ENCODE data around the gene MTMR3.

Gene MTMR3

GRCh38 chr22:29871684-29872083 lies 11.3 kb upstream of the MTMR3 start:
- DNase-seq, result no peak

DNA sequence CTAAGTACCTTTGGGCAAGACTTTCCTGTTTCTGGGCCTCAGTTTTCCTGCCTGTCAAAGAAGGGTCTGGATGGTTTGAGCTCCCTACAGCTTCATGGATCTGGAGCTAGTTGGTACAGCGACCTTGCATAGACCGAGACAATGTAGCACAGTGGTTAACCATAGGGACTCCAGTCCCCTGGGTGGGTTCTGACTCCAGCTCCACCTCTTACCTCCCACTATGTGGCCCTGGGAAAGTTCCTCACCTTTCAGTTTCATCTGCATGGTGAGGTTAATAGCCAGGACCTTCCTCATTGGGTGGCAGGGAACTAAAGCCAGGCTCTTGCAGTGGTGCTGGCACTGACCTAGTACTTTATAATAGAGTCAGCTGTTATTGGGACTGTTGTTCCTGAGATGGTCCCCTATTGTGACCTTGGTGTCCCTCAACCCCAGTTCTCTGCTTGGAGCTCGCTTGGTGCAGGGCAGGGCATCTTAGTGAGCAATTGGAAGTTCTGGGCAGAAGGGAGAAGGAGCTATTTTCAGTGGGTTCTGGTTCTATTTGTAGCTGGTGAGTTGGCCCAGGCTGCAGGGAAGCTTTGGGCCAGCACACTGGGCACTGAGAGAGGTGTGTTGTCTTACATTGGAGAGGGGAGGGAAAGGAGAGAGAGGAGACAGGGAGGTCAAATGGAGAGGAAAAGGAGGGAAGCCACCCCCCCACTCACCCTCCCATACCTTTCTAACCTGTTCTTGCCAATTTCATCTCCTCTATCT lies 10.7 kb upstream of the MTMR3 start:
- no peak for DNase-seq

DNA sequence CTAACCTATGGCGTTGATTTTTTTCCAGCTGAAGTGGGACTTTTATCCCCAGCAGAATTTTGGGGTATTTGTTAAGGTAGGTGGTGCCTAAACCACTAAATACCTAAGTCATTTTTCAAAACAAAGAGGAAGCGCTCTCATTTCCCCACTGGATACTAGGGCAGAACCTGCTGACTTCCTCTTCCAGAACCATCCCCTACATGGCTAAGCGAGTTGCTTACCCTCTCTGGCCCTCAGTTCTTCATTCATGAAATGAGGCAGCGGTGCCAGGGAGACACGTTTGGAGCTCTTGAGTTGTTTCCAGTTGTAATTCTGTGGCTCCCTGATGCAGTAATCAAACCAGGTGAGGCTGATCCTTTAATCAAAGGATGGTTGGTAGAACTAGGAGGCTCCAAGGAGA lies 10.0 kb upstream of the MTMR3 start:
- no peak for DNase-seq

DNA sequence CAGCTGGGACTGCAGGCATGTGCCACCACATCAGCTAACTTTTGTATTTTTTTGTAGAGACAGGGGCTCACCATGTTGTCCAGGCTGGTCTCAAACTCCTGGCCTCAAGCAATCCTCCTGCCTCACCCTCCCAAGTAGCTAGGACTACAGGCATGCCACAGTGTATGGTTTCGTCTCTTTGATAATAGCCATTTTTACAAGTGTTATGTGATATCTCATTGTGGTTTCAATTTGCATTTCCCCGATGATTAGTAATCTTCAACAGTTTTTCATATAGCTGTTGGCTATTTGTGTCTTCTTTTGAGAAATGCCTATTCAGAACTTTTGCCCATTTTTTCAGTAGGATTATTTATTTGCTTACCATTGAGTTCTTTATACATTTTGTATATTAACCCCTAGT lies 9.0 kb upstream of the MTMR3 start:
- DNase-seq, result no peak

- DNase-seq, result no peak
Observed at GRCh38 chr22:29877620-29878019, 5.4 kb upstream of the MTMR3 start.

GRCh38 chr22:29879753-29880152 lies 3.2 kb upstream of the MTMR3 start:
- peak in 1 of 2 experiments; percentile 8 for DNase-seq

GRCh38 chr22:29882716-29883044 lies 294 bp upstream of the MTMR3 start:
- DNase-seq, result no peak

DNA sequence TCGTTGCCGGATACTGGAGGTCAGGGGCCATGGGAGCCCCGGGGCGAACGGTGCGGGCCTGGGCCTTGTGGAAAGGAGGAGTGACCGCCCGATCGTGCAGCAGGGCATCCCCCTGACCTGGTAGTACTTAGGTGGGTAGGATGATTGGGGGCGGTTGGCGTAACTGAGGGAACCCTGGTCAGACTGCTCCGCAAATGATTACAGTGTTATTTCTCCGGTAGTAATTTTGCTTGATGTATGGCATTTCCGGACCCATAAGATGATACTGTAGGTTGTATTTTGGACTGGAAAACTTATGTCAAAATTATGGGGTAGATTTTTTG lies 762 bp downstream of the MTMR3 start:
- DNase-seq, result no peak

DNA sequence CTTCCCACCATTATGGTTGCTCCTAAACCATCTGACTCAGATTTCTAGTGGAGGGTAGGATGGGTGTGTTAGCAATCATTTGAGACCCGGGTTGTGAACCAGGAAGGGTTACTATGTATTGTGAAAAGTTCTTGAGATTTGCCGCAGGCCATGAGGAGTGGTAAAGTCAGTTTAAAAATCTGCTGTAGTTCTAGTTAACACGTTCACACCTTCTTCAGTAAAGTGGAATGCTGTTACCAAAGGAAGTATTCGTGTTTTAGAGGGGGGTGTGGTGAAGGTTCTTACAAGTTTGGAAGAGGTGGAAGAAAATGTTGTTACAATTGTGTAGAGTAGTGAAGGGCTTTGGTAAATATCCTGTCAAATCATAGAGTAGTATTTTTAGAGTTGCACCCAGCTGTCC lies 2.6 kb downstream of the MTMR3 start:
- no peak for DNase-seq

DNA sequence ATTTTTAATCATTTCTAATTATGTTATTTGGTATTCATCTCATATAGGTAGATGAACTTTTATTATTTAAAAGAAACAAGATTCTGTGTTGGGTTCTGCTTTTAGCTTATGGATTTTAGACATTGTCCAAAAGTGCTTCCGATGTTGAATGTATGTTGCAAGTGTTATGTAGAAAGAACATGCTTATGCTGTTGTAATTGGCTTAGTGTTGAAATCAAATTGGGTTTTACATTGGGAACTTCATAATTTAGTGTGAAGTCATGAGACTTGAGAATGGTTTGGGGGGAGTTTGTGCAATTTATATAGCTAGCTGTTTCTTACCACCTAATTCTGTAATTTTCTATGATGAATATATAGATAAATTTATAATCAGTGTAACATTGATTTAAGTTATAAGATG lies 3.6 kb downstream of the MTMR3 start:
- DNase-seq, result no peak

- DNase-seq, result no peak
Observed at GRCh38 chr22:29887358-29887757, 4.4 kb downstream of the MTMR3 start.

GRCh38 chr22:29890760-29891159 lies 7.8 kb downstream of the MTMR3 start:
- DNase-seq, result no peak

- DNase-seq, result no peak
Observed at GRCh38 chr22:29892315-29893156, 9.6 kb downstream of the MTMR3 start.

- DNase-seq, result no peak
Observed at GRCh38 chr22:29901354-29901753, 18.4 kb downstream of the MTMR3 start.

- DNase-seq, result no peak
Observed at GRCh38 chr22:29903371-29903770, 20.4 kb downstream of the MTMR3 start.

GRCh38 chr22:29904020-29904419 lies 21.0 kb downstream of the MTMR3 start:
- DNase-seq, result no peak

DNA sequence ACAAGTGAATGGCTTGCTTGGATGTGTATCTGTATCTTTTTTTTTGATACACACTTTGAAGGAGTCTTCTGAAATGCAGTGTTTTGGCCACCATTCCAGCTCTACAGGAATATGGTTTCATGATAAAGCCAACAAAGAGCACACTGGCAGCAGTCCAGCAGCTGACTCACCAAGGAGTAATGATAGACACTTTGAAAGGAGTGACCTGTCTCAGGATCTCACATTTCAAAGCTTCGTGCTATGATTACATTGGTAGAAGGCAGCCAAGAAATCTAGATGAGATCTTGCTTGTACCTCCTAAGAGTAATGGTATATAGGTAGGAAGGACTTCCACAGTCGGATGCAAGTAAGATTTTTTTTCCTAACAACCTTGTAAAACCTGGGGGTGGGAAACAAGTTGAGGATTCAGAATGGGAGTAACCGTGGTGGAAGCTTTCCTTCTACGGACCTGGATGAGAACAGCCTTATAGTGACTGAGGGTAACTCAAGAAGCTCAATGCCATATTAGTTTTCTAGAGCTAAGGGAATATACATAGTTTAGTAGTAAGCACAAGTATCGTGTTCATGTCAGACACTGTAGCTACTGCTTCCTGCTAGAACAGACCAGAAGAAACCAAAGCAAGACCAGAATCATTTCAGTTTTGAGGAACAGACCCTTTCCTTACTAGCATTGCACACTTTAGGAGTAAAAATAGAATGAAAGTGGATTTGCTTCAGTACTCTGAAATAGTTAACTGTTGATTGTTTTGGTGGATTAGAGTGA lies 25.0 kb downstream of the MTMR3 start:
- peak; percentile 60 to 88 for DNase-seq

DNA sequence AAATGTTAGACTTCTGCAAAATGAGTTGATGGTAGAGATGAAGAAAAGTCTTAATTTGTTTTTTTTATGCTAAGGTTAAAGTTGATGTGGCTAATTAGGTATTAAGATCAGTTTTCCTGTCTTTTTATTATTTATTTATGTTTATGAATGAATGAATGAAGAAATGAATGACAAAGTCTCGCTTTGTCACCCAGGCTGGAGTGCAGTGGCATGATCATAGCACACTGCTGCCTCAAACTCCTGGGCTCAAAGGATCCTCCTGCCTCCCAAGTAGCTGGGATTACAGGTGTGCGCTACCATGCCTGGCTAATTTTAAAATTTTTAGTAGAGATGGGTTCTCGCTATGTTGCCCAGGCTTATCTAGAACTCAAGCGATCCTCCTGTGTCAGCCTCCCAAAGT lies 29.2 kb downstream of the MTMR3 start:
- no peak for DNase-seq

- no peak for DNase-seq
Observed at GRCh38 chr22:29912605-29913398, 29.8 kb downstream of the MTMR3 start.

- DNase-seq, result peak in 1 of 2 experiments; percentile 1
Observed at GRCh38 chr22:29914165-29914564, 31.2 kb downstream of the MTMR3 start.

- DNase-seq, result no peak
Observed at GRCh38 chr22:29914991-29915533, 32.1 kb downstream of the MTMR3 start.

DNA sequence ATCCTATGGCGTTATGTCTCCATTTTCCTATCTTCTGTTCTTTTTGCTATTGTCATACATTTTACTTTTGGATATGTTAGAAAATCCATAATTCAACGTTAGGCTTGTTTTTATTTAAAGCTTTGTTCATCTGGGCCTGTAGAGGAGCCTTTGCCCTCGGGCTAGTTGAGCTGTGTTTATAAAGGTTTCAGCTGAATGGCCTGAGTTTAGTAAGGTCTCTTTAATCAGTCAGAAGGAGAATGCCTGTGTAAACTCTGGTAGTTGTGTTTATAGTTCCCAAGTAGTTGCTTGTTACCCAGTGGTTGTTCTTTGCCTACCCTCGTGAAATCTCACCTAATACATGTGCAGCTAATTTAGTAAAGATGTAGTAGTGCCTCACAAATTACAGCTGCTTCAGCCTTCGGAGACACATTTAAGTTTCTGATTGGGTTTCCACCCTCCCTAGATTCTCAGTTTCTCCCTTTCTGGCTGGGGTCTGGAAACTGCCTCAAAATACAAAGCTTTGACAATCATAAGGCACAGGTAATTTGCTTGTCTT lies 33.1 kb downstream of the MTMR3 start:
- DNase-seq, result no peak
